Stimulated activated CD4-positive, alpha-beta T cell treated with anti-CD3 and anti-CD28 coated beads, Interleukin-4, amount 100 ng/mL, for 24 hours (primary cell): ENCODE results near the gene ZNF764.
"Not testable (repeated sequence)": the region's sequence is repeated elsewhere in the genome, so short reads cannot be mapped to it uniquely, and the experiment has no call there.

ENCODE experiments used
- DNase-seq: peaks from one replicate; pipeline ENCODE4 v3.0.0-alpha.2; 2020

The ZNF764 gene

GRCh38 chr16:30526137-30526822 lies 31.9 kb downstream of the ZNF764 start, which contains the start of gene ZNF768:
Gene ZNF768, minus strand, starts transcription at chr16:30526566. Its CDS starts 153 bp downstream, at chr16:30526413.
- DNase-seq: peak; percentile 18

GRCh38 chr16:30525844-30526136 lies 32.4 kb downstream of the ZNF764 start:
- DNase-seq: no peak

- no peak for DNase-seq
Observed at GRCh38 chr16:30524575-30525568, 33.3 kb downstream of the ZNF764 start.

- DNase-seq: no peak
Observed at GRCh38 chr16:30523768-30524574, 34.2 kb downstream of the ZNF764 start.

- DNase-seq: not testable (repeated sequence)
Observed at GRCh38 chr16:30522702-30523463, 35.3 kb downstream of the ZNF764 start.

- no peak for DNase-seq
Observed at GRCh38 chr16:30521873-30522641, 36.1 kb downstream of the ZNF764 start.

- no peak for DNase-seq
Observed at GRCh38 chr16:30521476-30521872, 36.7 kb downstream of the ZNF764 start.

GRCh38 chr16:30519120-30520049 lies 38.8 kb downstream of the ZNF764 start:
- no peak for DNase-seq

GRCh38 chr16:30518552-30518951 lies 39.6 kb downstream of the ZNF764 start:
- DNase-seq: no peak

GRCh38 chr16:30515275-30515674 lies 42.9 kb downstream of the ZNF764 start:
- DNase-seq: no peak

GRCh38 chr16:30511509-30511908 lies 46.7 kb downstream of the ZNF764 start:
- DNase-seq: no peak

- no peak for DNase-seq
Observed at GRCh38 chr16:30510376-30510938, 47.7 kb downstream of the ZNF764 start.

GRCh38 chr16:30509081-30509765 lies 49.0 kb downstream of the ZNF764 start:
- no peak for DNase-seq
